Right ventricle myocardium superior (tissue), 1 donor: ENCODE measurements around the gene SLC30A7. TPM values are rescaled to one million over a fixed set of nuclear protein-coding genes. Genes with fewer than 3 reads are reported as not detected.
A peak's percentile ranks its signal among the peaks of the same experiment; 100 is the strongest.
"Not testable (repeated sequence)": the region's sequence is repeated elsewhere in the genome, so short reads cannot be mapped to it uniquely, and the experiment has no call there.

Experiments
- ATAC-seq: fragments of 200-7000 bp; cut with Tn5 transposase; one replicate; pipeline ENCODE4 v1.9.1; 2020; ENCODE audit warnings: mild to moderate bottlenecking; ENCODE audit not compliant: poor library complexity
- DNase-seq: peaks from one replicate; pipeline ENCODE4 v3.0.0-alpha.2; 2020
- intact Hi-C: fragments of 100-400 bp; cut with DNase I; formaldehyde crosslinking; loops from one replicate; pipeline ENCODE4 v1.11.2; 2022
- long read RNA-seq: library from polyadenylated mRNA; unstranded; transcript quantifications from one replicate; pipeline ENCODE4 v2.0.0, GENCODE V29; 2021
- total RNA-seq: library from RNA; stranded (reverse); fragmentation: NEBNext Ultra II Directional; extraction: Animal tissue kit (Norgen Biotek cat#: 25700); gene quantifications from one replicate; pipeline ENCODE4 v1.2.1, GENCODE V29; 2021
- donor health status: DM: no; HTN: yes; CAD: no; lungs with severe emphysema.

The SLC30A7 gene
- total RNA-seq = 4.1 TPM
- long read RNA-seq, partial matches to known transcripts = 0 of 1 reads
- long read RNA-seq, other reads (novel, unspliced or antisense) = 0 of 1 reads

- intact Hi-C loops = no loop called here
These were observed at the start of gene SLC30A7 for GRCh38 chr1:100895540-100896480. SLC30A7 (plus strand) TSS chr1:100896090; CDS start chr1:100896263, 173 bp downstream.

GRCh38 chr1:100847361-100848082 is 48.4 kb upstream of the SLC30A7 start:
- ATAC-seq (no peak), DNase-seq (no peak)
- intact Hi-C loops = no loop called here

More at GRCh38 chr1:100895540-100896480, at the start of gene SLC30A7:
- ATAC-seq (peak; percentile 97), DNase-seq (peak; percentile 98)

GRCh38 chr1:100851726-100852125 is 44.2 kb upstream of the SLC30A7 start:
- no peak for ATAC-seq
- no peak for DNase-seq
- intact Hi-C loops = no loop called here

- DNase-seq (no peak), ATAC-seq (no peak)
- intact Hi-C loops = no loop called here
These were observed 42.9 kb upstream of the SLC30A7 start for GRCh38 chr1:100852976-100853375.

GRCh38 chr1:100855116-100855515 is 40.8 kb upstream of the SLC30A7 start:
- DNase-seq, ATAC-seq, intact Hi-C loops: not testable (repeated sequence)

GRCh38 chr1:100860397-100860991 is 35.4 kb upstream of the SLC30A7 start:
- ATAC-seq (peak; percentile 73), DNase-seq (no peak)
- intact Hi-C loops = no loop called here

- intact Hi-C loops = no loop called here
- no peak for DNase-seq
- ATAC-seq = peak; percentile 78
These were observed 34.5 kb upstream of the SLC30A7 start for GRCh38 chr1:100861379-100861778.

- DNase-seq = no peak
- intact Hi-C loops = no loop called here
- ATAC-seq = no peak
These were observed 33.3 kb upstream of the SLC30A7 start for GRCh38 chr1:100862591-100862990.

- DNase-seq (no peak), ATAC-seq (peak; percentile 77)
- intact Hi-C loops = loop anchor here (5.0 kb wide), 3 partner anchors 259 to 1059 kb away; no protein-coding TSS in a partner anchor
These were observed 29.6 kb upstream of the SLC30A7 start for GRCh38 chr1:100866041-100866900.

GRCh38 chr1:100866901-100867206 is 29.0 kb upstream of the SLC30A7 start:
- intact Hi-C loops = loop anchor here (5.0 kb wide), 3 partner anchors 260 to 1060 kb away; no protein-coding TSS in a partner anchor
- DNase-seq = no peak
- ATAC-seq = no peak

- intact Hi-C loops = loop anchor here (5.0 kb wide), 3 partner anchors 261 to 1061 kb away; no protein-coding TSS in a partner anchor
- DNase-seq (no peak), ATAC-seq (peak; percentile 56)
These were observed 27.4 kb upstream of the SLC30A7 start for GRCh38 chr1:100868364-100868995.

GRCh38 chr1:100869996-100870395 is 25.9 kb upstream of the SLC30A7 start:
- no peak for DNase-seq
- no peak for ATAC-seq
- intact Hi-C loops = loop anchor here (5.0 kb wide), 3 partner anchors 263 to 1063 kb away; no protein-coding TSS in a partner anchor

GRCh38 chr1:100874433-100874832 is 21.5 kb upstream of the SLC30A7 start:
- no peak for DNase-seq
- intact Hi-C loops = no loop called here
- no peak for ATAC-seq

GRCh38 chr1:100875228-100875627 is 20.7 kb upstream of the SLC30A7 start:
- intact Hi-C loops = no loop called here

GRCh38 chr1:100876291-100876690 is 19.6 kb upstream of the SLC30A7 start:
- intact Hi-C loops = no loop called here
- no peak for DNase-seq
- ATAC-seq = no peak

More at GRCh38 chr1:100875228-100875627, 20.7 kb upstream of the SLC30A7 start:
- DNase-seq (no peak), ATAC-seq (no peak)

- DNase-seq (no peak), ATAC-seq (peak; percentile 63)
- intact Hi-C loops = no loop called here
These were observed 16.5 kb upstream of the SLC30A7 start for GRCh38 chr1:100879422-100879821.

GRCh38 chr1:100881687-100882086 is 14.2 kb upstream of the SLC30A7 start:
- intact Hi-C loops = no loop called here
- DNase-seq (no peak), ATAC-seq (no peak)

- intact Hi-C loops = no loop called here
- ATAC-seq (peak; percentile 82), DNase-seq (no peak)
These were observed 13.2 kb upstream of the SLC30A7 start for GRCh38 chr1:100882698-100883097.
